OCI-LY1 (cell line): ENCODE data around the gene WDR59.

Experiments
- EZH2 ChIP-seq: fragments of 200-600 bp; sonication (generic), shearing (Covaris generic); IDR thresholded peaks from 2 replicates; pipeline ENCODE4 v1.8.0; 2017; ENCODE audit warnings: borderline replicate concordance, mixed run types, mild to moderate bottlenecking, antibody characterized with exemption, low read length, moderate library complexity, mixed read lengths
- TF ChIP-seq, protein P1 (sequence below): fragments of 200-600 bp; sonication (generic), shearing (Covaris generic); IDR thresholded peaks from 2 replicates; pipeline ENCODE4 v1.5.1; 2017; ENCODE audit warnings: mild to moderate bottlenecking, antibody characterized with exemption, low read length, moderate library complexity, mixed read lengths

DNA sequence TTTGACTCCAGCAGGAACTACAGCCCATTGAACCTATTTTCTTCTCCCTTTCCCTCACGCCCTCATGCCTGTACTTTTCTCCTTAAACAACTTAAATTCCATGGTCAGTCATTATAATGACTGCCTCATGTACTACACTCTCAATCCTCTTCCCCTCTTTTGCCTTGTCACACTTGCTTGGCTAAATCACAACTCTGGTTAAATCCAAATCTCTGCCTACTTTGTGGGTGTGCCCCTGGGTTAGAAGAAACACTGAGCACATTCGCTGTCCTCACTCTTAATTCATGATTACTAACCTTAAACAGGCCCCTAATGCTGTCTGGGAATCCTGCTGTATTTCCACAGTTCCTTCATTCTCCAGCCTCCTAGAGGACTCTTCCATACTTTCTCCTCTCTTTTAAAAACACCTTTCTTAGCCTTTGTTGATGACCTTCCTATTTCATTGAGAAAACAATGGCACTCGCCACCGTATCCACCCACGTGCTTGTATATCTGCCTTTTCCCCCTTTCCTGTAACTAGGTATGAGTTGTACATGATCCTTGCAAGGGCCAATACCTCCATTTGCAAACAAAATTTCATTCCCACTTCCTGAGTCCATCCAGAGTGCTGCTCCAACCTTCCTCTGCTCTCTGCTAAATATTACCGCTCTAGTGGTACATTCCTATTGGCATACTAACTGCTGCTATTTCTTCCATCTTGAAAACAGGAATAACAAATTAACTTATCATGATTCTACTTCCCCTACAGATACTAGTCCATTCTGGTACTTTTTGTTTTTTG is 42.8 kb upstream of the WDR59 start:
- TF ChIP-seq, protein P1, sequence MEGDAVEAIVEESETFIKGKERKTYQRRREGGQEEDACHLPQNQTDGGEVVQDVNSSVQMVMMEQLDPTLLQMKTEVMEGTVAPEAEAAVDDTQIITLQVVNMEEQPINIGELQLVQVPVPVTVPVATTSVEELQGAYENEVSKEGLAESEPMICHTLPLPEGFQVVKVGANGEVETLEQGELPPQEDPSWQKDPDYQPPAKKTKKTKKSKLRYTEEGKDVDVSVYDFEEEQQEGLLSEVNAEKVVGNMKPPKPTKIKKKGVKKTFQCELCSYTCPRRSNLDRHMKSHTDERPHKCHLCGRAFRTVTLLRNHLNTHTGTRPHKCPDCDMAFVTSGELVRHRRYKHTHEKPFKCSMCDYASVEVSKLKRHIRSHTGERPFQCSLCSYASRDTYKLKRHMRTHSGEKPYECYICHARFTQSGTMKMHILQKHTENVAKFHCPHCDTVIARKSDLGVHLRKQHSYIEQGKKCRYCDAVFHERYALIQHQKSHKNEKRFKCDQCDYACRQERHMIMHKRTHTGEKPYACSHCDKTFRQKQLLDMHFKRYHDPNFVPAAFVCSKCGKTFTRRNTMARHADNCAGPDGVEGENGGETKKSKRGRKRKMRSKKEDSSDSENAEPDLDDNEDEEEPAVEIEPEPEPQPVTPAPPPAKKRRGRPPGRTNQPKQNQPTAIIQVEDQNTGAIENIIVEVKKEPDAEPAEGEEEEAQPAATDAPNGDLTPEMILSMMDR, result no peak
- TF ChIP-seq EZH2, result no peak
